Umbilical cord (tissue), 2 donors: ENCODE measurements around the gene KRTAP5-8. TPM values are rescaled to one million over a fixed set of nuclear protein-coding genes. Genes with fewer than 3 reads are reported as not detected.

ENCODE experiments used
- DNase-seq: peaks from one replicate; pipeline ENCODE4 v3.0.0-alpha.2; 2015; ENCODE audit warnings: low spot score
- total RNA-seq: library from RNA; depleted of rRNA; stranded (reverse); fragments of >200 nt; gene quantifications from one replicate; pipeline ENCODE4 v1.2.3, GENCODE V29; 2014; ENCODE audit warnings: low replicate concordance; ENCODE audit not compliant: insufficient read depth

KRTAP5-8 gene, protein sequence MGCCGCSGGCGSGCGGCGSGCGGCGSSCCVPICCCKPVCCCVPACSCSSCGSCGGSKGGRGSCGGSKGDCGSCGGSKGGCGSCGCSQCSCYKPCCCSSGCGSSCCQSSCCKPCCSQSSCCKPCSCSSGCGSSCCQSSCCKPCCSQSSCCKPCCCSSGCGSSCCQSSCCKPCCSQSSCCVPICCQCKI
- total RNA-seq = not detected

DNA sequence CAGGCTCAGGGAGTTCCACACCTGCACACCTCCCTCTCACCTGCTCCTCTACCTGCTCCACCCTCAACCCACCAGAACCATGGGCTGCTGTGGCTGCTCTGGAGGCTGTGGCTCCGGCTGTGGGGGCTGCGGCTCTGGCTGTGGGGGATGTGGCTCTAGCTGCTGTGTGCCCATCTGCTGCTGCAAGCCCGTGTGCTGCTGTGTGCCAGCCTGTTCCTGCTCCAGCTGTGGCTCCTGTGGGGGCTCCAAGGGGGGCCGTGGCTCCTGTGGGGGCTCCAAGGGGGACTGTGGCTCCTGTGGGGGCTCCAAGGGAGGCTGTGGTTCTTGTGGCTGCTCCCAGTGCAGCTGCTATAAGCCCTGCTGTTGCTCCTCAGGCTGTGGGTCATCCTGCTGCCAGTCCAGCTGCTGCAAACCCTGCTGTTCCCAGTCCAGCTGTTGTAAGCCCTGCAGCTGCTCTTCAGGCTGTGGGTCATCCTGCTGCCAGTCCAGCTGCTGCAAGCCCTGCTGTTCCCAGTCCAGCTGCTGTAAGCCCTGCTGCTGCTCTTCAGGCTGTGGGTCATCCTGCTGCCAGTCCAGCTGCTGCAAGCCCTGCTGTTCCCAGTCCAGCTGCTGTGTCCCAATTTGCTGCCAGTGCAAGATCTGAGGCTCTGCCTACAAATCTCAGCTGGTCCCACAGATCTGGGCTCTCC is at the start of gene KRTAP5-8:
Gene KRTAP5-8 (plus strand): TSS at position 49 of the 689 bp plus-strand sequence. CDS start 31 bp downstream, at position 80.
- peak; percentile 5 for DNase-seq

DNA sequence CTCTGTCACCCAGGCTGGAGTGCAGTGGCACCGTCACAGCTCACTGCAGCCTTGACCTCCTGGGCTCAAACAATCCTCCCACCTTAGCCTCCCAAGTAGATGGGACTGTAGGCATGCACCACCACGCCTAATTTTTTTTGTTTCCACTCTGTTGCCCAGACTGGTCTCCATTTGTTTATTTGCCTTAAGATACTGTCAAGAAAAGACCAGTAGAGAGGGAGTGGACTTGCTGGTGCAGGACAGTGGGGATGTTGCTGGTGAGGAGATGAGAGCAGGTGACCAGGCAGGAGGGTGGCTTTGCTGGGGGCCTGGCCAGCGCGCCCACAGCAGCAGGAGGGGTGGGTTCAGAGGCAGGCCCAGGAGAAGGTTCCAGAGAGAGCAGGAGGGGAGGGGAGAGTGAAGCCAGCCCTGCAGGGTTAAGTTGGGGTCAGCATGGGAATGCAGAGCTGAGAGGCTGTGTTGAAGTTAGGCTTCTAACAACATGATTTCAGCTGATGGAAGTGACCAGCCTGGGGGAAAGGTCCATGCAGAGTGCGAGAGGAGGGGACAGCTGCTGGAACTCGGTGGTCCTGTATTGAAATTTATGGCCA is 49.0 kb upstream of the KRTAP5-8 start:
- no peak for DNase-seq

DNA sequence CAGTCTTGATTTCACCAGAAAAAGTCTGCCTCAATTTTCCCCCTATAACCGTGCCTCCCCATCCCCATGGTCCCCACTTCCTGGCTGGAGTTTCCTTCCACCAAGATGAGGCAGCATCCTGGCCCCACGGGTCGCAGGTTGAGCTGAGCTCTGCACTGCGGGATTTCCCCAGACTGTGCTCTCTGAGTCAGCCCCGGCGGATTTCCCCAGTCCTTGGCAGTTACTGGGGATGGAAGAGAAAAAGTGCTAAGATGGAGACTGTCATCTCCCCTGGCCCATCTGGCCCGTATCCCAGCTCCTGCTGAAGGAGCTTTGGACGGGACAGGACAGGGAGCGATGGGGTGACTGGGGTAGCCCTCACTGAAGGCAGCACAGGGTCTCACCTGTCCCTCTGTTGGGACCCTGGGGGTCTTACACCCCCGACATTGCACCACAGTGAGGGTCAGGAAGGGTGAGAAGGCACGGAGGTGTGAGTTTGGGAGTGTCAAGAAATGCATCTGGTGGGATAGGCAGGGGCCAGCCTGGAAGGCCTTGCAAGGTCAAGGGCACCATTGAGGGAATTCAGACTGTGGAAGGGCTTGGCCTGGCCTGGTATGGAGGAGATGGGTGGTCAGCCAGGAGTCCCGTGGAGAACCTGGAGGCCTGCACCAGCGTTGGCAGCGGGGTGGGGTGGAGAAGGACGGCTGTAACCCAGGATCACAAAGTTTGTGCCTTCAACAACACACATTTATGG is 48.3 kb upstream of the KRTAP5-8 start:
- no peak for DNase-seq

DNA sequence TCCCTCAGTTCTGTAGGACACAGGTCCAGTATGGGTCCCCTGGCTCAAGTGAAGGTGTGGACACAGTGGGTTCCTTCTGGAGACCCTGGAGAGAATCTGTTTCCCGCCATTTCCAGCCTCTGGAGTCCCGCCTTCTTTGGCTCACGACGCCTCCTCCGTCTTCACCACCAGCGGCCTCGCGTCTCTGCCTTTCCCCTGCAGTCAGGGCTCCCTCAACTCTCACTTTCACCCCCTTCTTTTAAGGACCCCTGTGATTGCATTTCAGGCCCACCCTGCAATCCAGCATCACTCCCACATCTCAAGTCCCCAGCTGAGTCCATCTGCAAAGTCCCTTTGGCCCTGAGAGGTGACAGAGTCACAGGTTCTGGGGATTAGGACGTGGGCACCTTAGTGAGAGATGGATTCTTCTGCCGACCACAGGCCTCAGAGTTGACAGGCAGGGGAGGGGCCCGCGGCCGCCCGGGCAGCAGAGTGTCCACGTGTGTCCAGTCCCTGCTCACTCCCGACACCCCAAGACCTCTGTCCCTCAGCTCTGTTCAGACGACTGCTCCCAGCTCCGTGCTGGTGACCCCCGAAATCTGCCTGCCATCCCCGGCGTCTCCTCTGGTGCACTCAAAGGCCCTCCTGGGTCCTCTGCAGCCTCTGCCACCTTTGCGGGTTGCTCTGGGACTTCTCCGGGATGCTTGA is 47.6 kb upstream of the KRTAP5-8 start:
- DNase-seq = no peak

DNA sequence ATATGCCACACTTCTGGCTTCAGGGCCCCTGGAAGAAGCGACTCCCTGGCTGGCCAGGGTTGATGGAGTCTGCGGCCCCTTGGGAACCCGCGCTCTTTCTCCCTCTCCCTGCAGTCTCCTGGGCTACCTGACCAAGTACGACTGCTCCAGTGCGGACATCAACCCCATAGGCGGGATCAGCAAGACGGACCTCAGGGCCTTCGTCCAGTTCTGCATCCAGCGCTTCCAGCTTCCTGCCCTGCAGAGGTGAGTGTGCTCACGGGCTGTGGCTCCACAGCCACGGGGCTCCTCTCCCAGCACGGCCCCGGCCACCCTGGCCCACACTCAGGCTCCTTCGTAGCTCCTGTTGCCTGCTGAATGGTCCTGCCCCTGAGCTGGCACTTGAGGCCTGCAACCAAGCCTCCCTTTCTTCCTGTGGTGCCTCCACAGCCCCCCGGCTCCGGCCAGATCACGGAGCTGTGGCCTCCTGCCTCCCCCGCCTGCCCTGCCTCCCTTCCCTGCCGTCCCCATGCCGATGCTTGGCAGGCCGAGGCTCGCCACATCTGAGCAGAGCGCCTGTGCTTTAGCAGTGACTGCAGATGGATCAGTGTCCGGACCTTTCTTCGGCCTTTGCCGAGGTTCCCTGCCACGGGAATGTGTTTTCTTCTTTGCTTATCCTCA is 47.0 kb upstream of the KRTAP5-8 start:
- DNase-seq = no peak

- no peak for DNase-seq
Observed at GRCh38 chr11:71491531-71491930, 46.3 kb upstream of the KRTAP5-8 start.

DNA sequence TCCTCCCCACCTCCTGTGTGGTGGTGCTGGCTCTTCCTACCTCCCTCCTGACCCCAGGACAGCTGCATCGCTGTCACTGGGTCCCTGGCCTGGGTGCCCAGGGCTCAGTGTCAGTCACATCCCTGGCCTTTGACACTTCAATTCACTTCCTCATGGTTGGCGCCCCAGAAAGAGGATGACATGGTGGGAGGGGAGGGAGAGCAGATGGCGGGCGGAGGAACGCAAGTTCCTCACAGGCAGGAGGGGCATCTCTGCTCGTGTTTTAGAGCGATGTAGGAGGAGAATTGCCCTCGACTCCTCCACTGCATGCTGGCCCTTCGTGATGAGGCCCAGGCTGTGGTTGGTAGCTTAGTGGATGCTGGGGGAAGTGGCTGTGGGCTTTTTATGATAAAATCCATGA is 45.9 kb upstream of the KRTAP5-8 start:
- DNase-seq = no peak

GRCh38 chr11:71495286-71496230 is 42.3 kb upstream of the KRTAP5-8 start:
- DNase-seq = no peak

DNA sequence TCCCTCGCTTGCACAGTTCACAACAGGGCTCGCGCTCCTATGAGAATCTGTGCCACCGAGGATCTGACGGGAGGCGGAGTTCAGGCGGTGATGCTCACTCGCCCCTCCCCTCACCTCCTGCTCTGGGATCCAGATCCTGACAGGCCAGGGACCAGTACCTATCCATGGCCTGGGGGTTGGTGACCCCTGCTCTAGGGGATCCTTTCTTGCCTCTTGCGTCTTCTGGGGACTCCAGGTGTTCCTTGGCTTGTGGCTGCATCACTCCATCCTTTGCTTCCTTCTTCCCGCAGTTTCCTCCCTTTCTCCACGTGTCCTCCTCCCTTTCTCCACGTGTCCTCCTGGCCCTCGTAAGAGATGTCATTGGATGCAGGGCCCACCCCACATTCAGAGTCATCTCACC is 41.4 kb upstream of the KRTAP5-8 start:
- DNase-seq = no peak

GRCh38 chr11:71498091-71498490 is 39.7 kb upstream of the KRTAP5-8 start:
- no peak for DNase-seq

DNA sequence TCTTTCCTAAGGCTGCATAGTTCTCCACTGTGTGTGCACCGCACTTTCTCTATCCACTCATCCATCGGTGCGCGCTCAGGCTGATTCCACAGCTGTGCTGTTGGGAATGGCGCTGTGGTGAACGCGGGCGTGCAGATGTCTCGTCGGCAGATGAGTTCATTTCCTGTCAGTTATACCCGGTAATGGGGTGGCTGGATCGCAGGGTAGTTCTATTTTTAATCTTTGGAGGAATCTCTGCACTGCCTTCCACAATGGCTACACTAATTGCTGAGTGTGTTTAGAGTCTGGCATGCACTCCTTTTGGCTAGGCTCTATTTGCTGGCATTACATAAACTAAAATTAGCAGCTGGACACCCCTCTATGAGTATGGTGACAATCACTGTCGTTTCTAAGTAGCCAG is 38.7 kb upstream of the KRTAP5-8 start:
- DNase-seq = no peak

DNA sequence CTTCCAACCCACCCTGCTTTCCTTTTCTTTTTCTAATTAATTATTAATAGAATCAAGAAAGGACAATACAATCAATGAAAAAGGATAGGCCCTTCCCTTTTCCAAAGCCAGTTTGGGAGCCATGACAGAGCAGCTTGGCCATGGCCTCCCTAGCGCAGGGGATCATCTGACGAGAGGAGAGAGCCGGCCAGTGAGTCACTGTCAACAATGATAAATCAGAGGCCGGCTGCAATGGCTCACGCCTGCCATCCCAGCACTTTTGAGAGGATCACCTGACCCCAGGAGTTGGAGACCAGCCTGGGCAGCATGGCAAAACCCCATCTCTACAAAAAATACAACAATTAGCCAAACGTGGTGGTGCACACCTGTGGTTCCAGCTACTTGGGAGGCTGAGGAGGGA is 38.3 kb upstream of the KRTAP5-8 start:
- no peak for DNase-seq

DNA sequence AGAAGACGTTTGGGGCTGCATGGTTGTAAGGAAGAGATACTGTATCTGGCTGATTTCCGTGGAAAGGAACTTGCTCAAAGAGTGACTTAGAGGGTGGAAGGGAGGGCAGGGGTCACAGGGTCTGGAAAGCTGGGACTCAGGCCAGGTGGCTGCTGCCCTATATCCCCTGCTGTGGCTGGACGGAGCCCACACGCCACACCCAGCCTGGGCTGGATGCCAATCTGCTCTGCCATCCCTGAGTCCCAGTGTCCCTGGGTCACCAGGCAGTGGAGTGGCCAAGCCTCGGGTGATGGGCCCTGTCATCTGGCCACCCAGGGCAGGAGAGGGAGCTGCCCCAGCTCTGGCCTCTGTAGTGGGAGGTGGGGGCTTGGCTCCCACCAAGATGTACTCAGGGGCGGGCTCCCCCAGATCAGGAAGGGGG is 37.2 kb upstream of the KRTAP5-8 start:
- DNase-seq = no peak

DNA sequence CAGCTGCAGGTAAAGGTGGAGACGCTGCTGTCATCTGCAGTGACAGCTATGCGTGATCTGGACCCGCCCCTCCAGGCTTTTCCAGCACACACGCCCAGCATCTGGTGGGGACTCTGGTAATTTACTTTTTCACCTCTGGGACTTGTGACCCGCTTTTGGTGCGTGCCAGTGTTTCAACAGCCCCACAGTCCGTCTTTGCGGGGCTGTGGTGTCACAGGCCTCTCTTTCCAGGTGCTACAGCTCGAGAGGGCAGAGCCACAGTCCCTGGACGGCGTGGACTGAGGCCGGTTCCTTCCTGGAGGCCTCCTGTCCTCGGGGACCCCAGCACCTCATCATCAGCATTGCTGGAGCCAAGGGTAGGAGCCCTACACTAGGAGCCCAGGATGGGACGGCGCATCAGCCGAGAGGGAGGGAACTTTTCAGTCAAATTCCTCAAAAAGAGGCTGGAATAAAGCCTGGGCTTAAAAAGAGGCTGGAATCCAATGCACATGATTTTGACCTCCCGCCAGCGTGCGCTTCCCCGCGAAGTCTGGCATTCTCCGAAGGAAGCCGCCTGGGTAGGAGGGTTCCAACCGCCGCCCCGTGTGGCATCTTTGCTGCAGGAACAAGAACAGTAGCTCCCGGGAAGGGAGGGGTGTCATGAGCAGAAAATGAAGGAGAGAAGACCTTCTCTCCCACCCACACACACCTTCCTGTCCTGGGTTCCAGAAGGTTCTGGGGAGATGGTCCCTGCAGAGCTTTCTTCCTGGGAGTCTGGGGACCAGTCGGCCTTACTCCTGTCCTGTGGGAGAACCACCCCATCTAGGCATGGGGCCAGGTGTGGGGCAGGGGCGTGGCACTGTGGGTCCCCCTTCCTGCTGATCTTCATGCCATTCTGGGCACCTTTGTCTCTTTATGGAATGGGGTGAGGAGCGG is 36.5 kb upstream of the KRTAP5-8 start:
- DNase-seq = no peak

- DNase-seq = no peak
Observed at GRCh38 chr11:71502026-71502425, 35.8 kb upstream of the KRTAP5-8 start.

- DNase-seq = no peak
Observed at GRCh38 chr11:71502871-71503435, 34.9 kb upstream of the KRTAP5-8 start.

DNA sequence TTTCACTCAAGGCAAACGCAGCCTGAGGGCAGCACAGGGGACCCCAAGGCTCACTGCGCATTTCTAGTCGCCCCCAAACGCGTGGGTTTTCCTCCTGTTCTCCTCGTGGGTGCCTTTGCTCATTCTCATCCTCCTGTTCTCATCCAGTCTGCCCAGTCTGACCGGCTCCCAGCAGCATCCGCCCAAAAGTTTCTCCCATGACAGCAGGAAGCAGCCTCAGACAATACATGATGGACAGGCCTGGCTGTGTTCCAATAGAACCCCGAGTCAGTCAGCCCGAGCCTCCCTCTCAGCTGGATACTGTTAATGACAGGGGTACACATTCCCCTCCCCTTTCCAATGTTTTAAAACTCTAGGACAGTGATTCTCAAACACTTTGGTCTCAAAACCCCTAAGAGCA is 33.3 kb upstream of the KRTAP5-8 start:
- DNase-seq = peak; percentile 12

DNA sequence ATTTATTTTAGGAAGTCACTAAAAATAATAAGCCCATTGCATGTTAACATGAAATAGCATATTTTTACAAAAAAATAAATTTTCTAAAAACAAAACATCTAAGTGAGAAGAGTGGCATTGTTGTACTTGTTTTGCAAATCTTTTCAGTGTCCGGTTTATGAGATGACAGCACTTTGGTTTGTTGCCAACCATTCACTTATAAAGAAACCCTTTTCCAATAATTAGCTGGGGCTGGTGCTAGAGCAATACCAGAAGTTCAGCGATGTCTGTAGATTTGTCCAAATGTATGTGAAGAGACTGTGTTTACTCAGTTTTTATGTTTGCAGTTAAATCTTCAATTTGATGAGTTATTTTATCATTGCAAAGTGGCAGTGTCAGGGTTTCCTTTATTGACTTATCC is 32.8 kb upstream of the KRTAP5-8 start:
- no peak for DNase-seq

GRCh38 chr11:71505781-71506180 is 32.0 kb upstream of the KRTAP5-8 start:
- DNase-seq = no peak
